ENCODE results near the gene TEDC1.
"Not testable (repeated sequence)": the region's sequence is repeated elsewhere in the genome, so short reads cannot be mapped to it uniquely, and the experiment has no call there.

Gene TEDC1

DNA sequence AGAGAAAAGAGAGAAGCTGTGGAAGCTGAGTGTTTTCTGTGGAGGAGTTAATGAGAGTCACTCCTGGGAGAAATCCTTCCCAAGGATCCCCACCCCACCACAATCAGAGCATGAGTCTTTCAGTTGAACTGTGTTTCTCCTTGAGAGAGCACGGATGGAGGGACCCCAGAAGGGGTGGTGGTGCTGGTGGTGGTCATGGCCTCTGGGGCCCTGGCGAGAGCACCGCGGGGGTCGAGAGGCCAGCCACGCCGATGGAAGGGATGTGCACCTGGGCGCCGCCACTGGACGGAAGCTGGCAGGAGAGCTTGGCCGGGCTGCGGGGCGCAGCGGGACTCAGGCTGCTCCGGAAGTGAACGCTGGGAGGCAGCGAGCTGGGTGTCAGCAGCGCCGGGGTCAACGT is 55.4 kb downstream of the TEDC1 start:
- not testable (repeated sequence) for H2AFZ ChIP-seq (ENCODE audit: low read depth, low read length); H3K27ac ChIP-seq (ENCODE audit: low read length, poor library complexity, severe bottlenecking); H3K36me3 ChIP-seq (ENCODE audit: control insufficient read depth in 1 of 2, insufficient read depth in 2 of 2, low read depth in 1 of 2, low read length in 2 of 2); H2BK5ac ChIP-seq (ENCODE audit: low read depth, low read length, poor library complexity, severe bottlenecking); H3K4me1 ChIP-seq (ENCODE audit: control insufficient read depth, insufficient read depth, low read depth, low read length); H3K27me3 ChIP-seq (ENCODE audit: control insufficient read depth in 1 of 2, insufficient read depth in 1 of 2, low read length in 2 of 2); H3K79me1 ChIP-seq (replicated peaks; ENCODE audit: low read length, poor library complexity, severe bottlenecking); H2AK5ac ChIP-seq (ENCODE audit: low read length, severe bottlenecking); H3K9ac ChIP-seq (ENCODE audit: low read length); H3K4ac ChIP-seq (ENCODE audit: low read depth in 1 of 2, low read length in 2 of 2); H3K4me2 ChIP-seq (ENCODE audit: low read length, poor library complexity, severe bottlenecking); DNase-seq; H4K8ac ChIP-seq (ENCODE audit: low read length); H2BK120ac ChIP-seq (ENCODE audit: low read depth, low read length); H4K91ac ChIP-seq (ENCODE audit: low read length); H3K14ac ChIP-seq (ENCODE audit: low read length in 2 of 2); H2BK15ac ChIP-seq (ENCODE audit: low read depth, poor library complexity, severe bottlenecking); H3K4me3 ChIP-seq (ENCODE audit: insufficient read depth in 1 of 2, low read depth in 1 of 2, low read length in 2 of 2); H3K18ac ChIP-seq (ENCODE audit: low read depth in 1 of 2, low read length in 2 of 2); H2BK12ac ChIP-seq (ENCODE audit: low read length in 2 of 2); H3K23ac ChIP-seq (ENCODE audit: low read length in 2 of 2)
- peaks cover 17% of the 10 kb centered on the region for H3K9me3 ChIP-seq (ENCODE audit: control insufficient read depth, low read length)
- 93% methylated on average over 3 of the region's 20 CpGs for WGBS

DNA sequence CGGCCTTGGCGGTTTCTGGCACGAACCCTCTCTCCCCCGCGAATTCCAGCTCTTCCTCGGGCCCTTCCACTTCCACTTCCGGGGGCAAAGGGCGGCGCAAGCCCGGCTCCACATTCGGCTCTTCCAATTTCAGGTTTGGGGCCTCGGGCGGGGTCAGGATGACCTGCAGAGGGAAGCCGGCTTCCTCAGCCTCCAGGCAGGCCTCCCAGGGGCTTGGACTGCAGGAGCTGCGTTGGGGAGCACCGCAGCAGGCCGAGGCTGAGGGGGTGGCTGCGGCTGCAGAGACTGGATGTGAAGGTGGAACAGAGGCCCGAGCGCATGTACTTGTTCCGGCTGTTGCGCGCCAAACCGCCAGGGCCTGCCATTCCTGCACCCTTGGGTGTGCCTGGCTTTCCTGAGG is 56.0 kb downstream of the TEDC1 start:
- 95% methylated on average over 13 of the region's 24 CpGs for WGBS
- not testable (repeated sequence) for H2BK5ac ChIP-seq (ENCODE audit: low read depth, low read length, poor library complexity, severe bottlenecking); H4K8ac ChIP-seq (ENCODE audit: low read length); H3K4me3 ChIP-seq (ENCODE audit: insufficient read depth in 1 of 2, low read depth in 1 of 2, low read length in 2 of 2); H3K4ac ChIP-seq (ENCODE audit: low read depth in 1 of 2, low read length in 2 of 2); H2BK120ac ChIP-seq (ENCODE audit: low read depth, low read length); H3K27me3 ChIP-seq (ENCODE audit: control insufficient read depth in 1 of 2, insufficient read depth in 1 of 2, low read length in 2 of 2); H2BK15ac ChIP-seq (ENCODE audit: low read depth, poor library complexity, severe bottlenecking); H3K27ac ChIP-seq (ENCODE audit: low read length, poor library complexity, severe bottlenecking); H3K23ac ChIP-seq (ENCODE audit: low read length in 2 of 2); H2BK12ac ChIP-seq (ENCODE audit: low read length in 2 of 2); H3K14ac ChIP-seq (ENCODE audit: low read length in 2 of 2); H2AK5ac ChIP-seq (ENCODE audit: low read length, severe bottlenecking); H4K91ac ChIP-seq (ENCODE audit: low read length); H3K4me1 ChIP-seq (ENCODE audit: control insufficient read depth, insufficient read depth, low read depth, low read length); H3K36me3 ChIP-seq (ENCODE audit: control insufficient read depth in 1 of 2, insufficient read depth in 2 of 2, low read depth in 1 of 2, low read length in 2 of 2); H3K4me2 ChIP-seq (ENCODE audit: low read length, poor library complexity, severe bottlenecking); H3K9ac ChIP-seq (ENCODE audit: low read length); H3K18ac ChIP-seq (ENCODE audit: low read depth in 1 of 2, low read length in 2 of 2); DNase-seq; H2AFZ ChIP-seq (ENCODE audit: low read depth, low read length); H3K79me1 ChIP-seq (replicated peaks; ENCODE audit: low read length, poor library complexity, severe bottlenecking)
- H3K9me3 ChIP-seq (ENCODE audit: control insufficient read depth, low read length): peaks cover 17% of the 10 kb centered on the region

DNA sequence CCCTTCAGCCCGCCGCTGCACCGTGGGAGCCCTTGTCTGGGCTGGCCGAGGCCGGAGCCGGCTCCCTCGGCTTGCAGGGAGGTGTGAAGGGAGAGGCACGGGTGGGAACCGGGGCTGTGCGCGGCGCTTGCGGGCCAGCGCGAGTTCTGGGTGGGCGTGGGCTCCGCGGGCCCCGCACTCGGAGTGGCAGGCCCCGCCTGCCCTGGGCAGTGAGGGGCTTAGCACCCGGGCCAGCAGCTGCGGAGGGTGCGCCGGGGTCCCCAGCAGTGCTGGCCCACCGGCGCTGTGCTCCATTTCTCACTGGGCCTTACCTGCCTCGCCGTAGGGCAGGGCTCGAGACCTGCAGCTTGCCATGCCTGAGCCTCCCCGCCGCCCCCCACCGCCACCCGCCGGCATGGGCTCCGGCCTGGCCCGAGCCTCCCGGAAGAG is 56.7 kb downstream of the TEDC1 start:
- H2BK12ac ChIP-seq (ENCODE audit: low read length in 2 of 2): no peak overlapping the region
- H3K9me3 ChIP-seq (ENCODE audit: control insufficient read depth, low read length): peaks cover 15% of the 10 kb centered on the region
- no peak overlapping the region for H3K4ac ChIP-seq (ENCODE audit: low read depth in 1 of 2, low read length in 2 of 2)
- H3K27me3 ChIP-seq (ENCODE audit: control insufficient read depth in 1 of 2, insufficient read depth in 1 of 2, low read length in 2 of 2): peaks cover 0 to 8% of the 10 kb centered on the region in 2 experiments
- H2AFZ ChIP-seq (ENCODE audit: low read depth, low read length): no peak overlapping the region
- 92% methylated on average over 36 of the region's 38 CpGs for WGBS
- DNase-seq: no peak
- H3K4me2 ChIP-seq (ENCODE audit: low read length, poor library complexity, severe bottlenecking): no peak overlapping the region
- H3K14ac ChIP-seq (ENCODE audit: low read length in 2 of 2): no peak overlapping the region
- H4K8ac ChIP-seq (ENCODE audit: low read length): no peak overlapping the region
- no peak overlapping the region for H2BK120ac ChIP-seq (ENCODE audit: low read depth, low read length)
- no peak overlapping the region for H2AK5ac ChIP-seq (ENCODE audit: low read length, severe bottlenecking)
- H3K9ac ChIP-seq (ENCODE audit: low read length): no peak overlapping the region
- H2BK5ac ChIP-seq (ENCODE audit: low read depth, low read length, poor library complexity, severe bottlenecking): no peak overlapping the region
- H2BK15ac ChIP-seq (ENCODE audit: low read depth, poor library complexity, severe bottlenecking): no peak overlapping the region
- no peak overlapping the region for H3K27ac ChIP-seq (ENCODE audit: low read length, poor library complexity, severe bottlenecking)
- no peak overlapping the region for H4K91ac ChIP-seq (ENCODE audit: low read length)
- H3K23ac ChIP-seq (ENCODE audit: low read length in 2 of 2): no peak overlapping the region
- H3K79me1 ChIP-seq (replicated peaks; ENCODE audit: low read length, poor library complexity, severe bottlenecking): no peaks in the 10 kb centered on the region
- H3K4me3 ChIP-seq (ENCODE audit: insufficient read depth in 1 of 2, low read depth in 1 of 2, low read length in 2 of 2): no peak overlapping the region
- H3K18ac ChIP-seq (ENCODE audit: low read depth in 1 of 2, low read length in 2 of 2): no peak overlapping the region
- no peaks in the 10 kb centered on the region for H3K4me1 ChIP-seq (ENCODE audit: control insufficient read depth, insufficient read depth, low read depth, low read length)
- H3K36me3 ChIP-seq (ENCODE audit: control insufficient read depth in 1 of 2, insufficient read depth in 2 of 2, low read depth in 1 of 2, low read length in 2 of 2): no peaks in the 10 kb centered on the region
